ENCODE measurements around the gene CISH. TPM values are rescaled to one million over a fixed set of nuclear protein-coding genes. Genes with fewer than 3 reads are reported as not detected.
A peak's percentile ranks its signal among the peaks of the same experiment; 100 is the strongest.

CISH gene
- total and polyA plus RNA-seq, 4 donors: 4.7 to 32.5 (median 24.3) TPM

- Histone ChIP-seq H3K9me3 (ENCODE audit: control insufficient read depth in 4 of 4, low read length in 3 of 4) (no peaks in the 10 kb centered on the region), H3K36me3 (ENCODE audit: control insufficient read depth in 4 of 4, insufficient read depth in 3 of 4, low read depth in 1 of 4, low read length in 3 of 4) (peaks cover 9 to 23% (median 16%) of the 10 kb centered on the region in 4 donors), H3K9ac (ENCODE audit: low read depth in 1 of 2, low read length in 2 of 2) (no peak overlapping the region), H3K4me1 (ENCODE audit: control insufficient read depth in 4 of 4, insufficient read depth in 4 of 4, low read length in 3 of 4) (peaks cover 33 to 96% (median 82%) of the 10 kb centered on the region in 4 donors), H3K27ac (ENCODE audit: low read depth in 1 of 2, low read length in 2 of 2) (peak overlapping the region; percentile 94 to 98), H3K27me3 (ENCODE audit: control insufficient read depth in 4 of 4, insufficient read depth in 4 of 4, low read length in 3 of 4) (no peaks in the 10 kb centered on the region), H3K4me3 (ENCODE audit: low read depth in 1 of 3, low read length in 3 of 3) (no peak overlapping the region)
- DNase-seq (ENCODE audit: low spot score): no peak
- no peak for TF ChIP-seq JUND (IDR thresholded peaks at IDR 0.05)
- no peak for TF ChIP-seq ZBTB33 (IDR thresholded peaks at IDR 0.05)
- no peak for TF ChIP-seq SP1 (IDR thresholded peaks at IDR 0.05)
- 71% methylated on average over 4 of the region's 4 CpGs for WGBS
These were observed 8.1 kb downstream of the CISH start for GRCh38 chr3:50603261-50604109.

- Histone ChIP-seq H3K4me1 (ENCODE audit: control insufficient read depth in 4 of 4, insufficient read depth in 4 of 4, low read length in 3 of 4) (peaks cover 33 to 88% (median 74%) of the 10 kb centered on the region in 4 donors), H3K27me3 (ENCODE audit: control insufficient read depth in 4 of 4, insufficient read depth in 4 of 4, low read length in 3 of 4) (no peaks in the 10 kb centered on the region), H3K4me3 (ENCODE audit: low read depth in 1 of 3, low read length in 3 of 3) (no peak overlapping the region), H3K9ac (ENCODE audit: low read depth in 1 of 2, low read length in 2 of 2) (peak overlapping the region in 1 of 2 donors; percentile 4), H3K27ac (ENCODE audit: low read depth in 1 of 2, low read length in 2 of 2) (peak overlapping the region; percentile 94 to 98), H3K36me3 (ENCODE audit: control insufficient read depth in 4 of 4, insufficient read depth in 3 of 4, low read depth in 1 of 4, low read length in 3 of 4) (peaks cover 9 to 15% (median 11%) of the 10 kb centered on the region in 4 donors), H3K9me3 (ENCODE audit: control insufficient read depth in 4 of 4, low read length in 3 of 4) (no peaks in the 10 kb centered on the region)
- no peak for TF ChIP-seq FOXA1 (IDR thresholded peaks at IDR 0.05)
- TF ChIP-seq ATF3 (IDR thresholded peaks at IDR 0.05): no peak
- no peak for TF ChIP-seq RAD21 (IDR thresholded peaks at IDR 0.05)
- no peak for DNase-seq (ENCODE audit: low spot score)
- WGBS: 85% methylated on average over 9 of the region's 9 CpGs
These were observed 8.9 kb downstream of the CISH start for GRCh38 chr3:50602595-50603191.

GRCh38 chr3:50600841-50601591, 10.6 kb downstream of the CISH start:
- 3% methylated on average over 14 of the region's 14 CpGs for WGBS
- peak overlapping the region; percentile 94 to 98 for H3K27ac ChIP-seq (ENCODE audit: low read depth in 1 of 2, low read length in 2 of 2)
- peaks cover 0 to 2% (median 0%) of the 10 kb centered on the region in 4 donors for H3K36me3 ChIP-seq (ENCODE audit: control insufficient read depth in 4 of 4, insufficient read depth in 3 of 4, low read depth in 1 of 4, low read length in 3 of 4)
- H3K9me3 ChIP-seq (ENCODE audit: control insufficient read depth in 4 of 4, low read length in 3 of 4): no peaks in the 10 kb centered on the region
- no peaks in the 10 kb centered on the region for H3K27me3 ChIP-seq (ENCODE audit: control insufficient read depth in 4 of 4, insufficient read depth in 4 of 4, low read length in 3 of 4)
- DNase-seq (ENCODE audit: low spot score): peak; percentile 78
- H3K4me1 ChIP-seq (ENCODE audit: control insufficient read depth in 4 of 4, insufficient read depth in 4 of 4, low read length in 3 of 4): peaks cover 27 to 71% (median 58%) of the 10 kb centered on the region in 4 donors
- peak overlapping the region; percentile 49 to 50 for H3K9ac ChIP-seq (ENCODE audit: low read depth in 1 of 2, low read length in 2 of 2)
- H3K4me3 ChIP-seq (ENCODE audit: low read depth in 1 of 3, low read length in 3 of 3): no peak overlapping the region
- peak; percentile 72 for TF ChIP-seq ZBTB33 (IDR thresholded peaks at IDR 0.05)
- TF ChIP-seq EGR1 (IDR thresholded peaks at IDR 0.05; ENCODE audit: low read depth in 2 of 2): peak in 1 of 2 donors; percentile 57
- peak; percentile 88 for TF ChIP-seq SP1 (IDR thresholded peaks at IDR 0.05)
- TF ChIP-seq FOXA2 (IDR thresholded peaks at IDR 0.05): peak; percentile 53
- TF ChIP-seq JUND (IDR thresholded peaks at IDR 0.05): peak; percentile 43 to 54
- TF ChIP-seq GABPA (IDR thresholded peaks at IDR 0.05 in 1 of 2, conservative IDR thresholded peaks at IDR 0.05 in 1 of 2): no peak
- no peak for TF ChIP-seq HNF4G (IDR thresholded peaks at IDR 0.05)
- TF ChIP-seq FOXA1 (IDR thresholded peaks at IDR 0.05): no peak
- peak; percentile 90 to 92 for TF ChIP-seq RXRA (IDR thresholded peaks at IDR 0.05)
- peak; percentile 52 for TF ChIP-seq ATF3 (IDR thresholded peaks at IDR 0.05)
- TF ChIP-seq CTCF (IDR thresholded peaks at IDR 0.05; ENCODE audit: low read depth, low read length, missing input control): no peak
- peak; percentile 55 to 75 for TF ChIP-seq HNF4A (conservative IDR thresholded peaks at IDR 0.05)
- no peak for TF ChIP-seq TAF1 (conservative IDR thresholded peaks at IDR 0.05)
- TF ChIP-seq NR2F2 (IDR thresholded peaks at IDR 0.05): peak; percentile 78
- TF ChIP-seq YY1 (IDR thresholded peaks at IDR 0.05): peak; percentile 74
- peak; percentile 19 to 51 for TF ChIP-seq RAD21 (IDR thresholded peaks at IDR 0.05)

Measured in liver (tissue), 9 donors.